ENCODE measurements around the gene TNNT2. TPM values are rescaled to one million over a fixed set of nuclear protein-coding genes. Genes with fewer than 3 reads are reported as not detected.

Gene TNNT2
- total and polyA plus RNA-seq, 2 of the 8 experiments (the other 6 are each of a cell fraction or from before 2014, with no cell fraction given): 3.1 to 21.0 TPM

DNA sequence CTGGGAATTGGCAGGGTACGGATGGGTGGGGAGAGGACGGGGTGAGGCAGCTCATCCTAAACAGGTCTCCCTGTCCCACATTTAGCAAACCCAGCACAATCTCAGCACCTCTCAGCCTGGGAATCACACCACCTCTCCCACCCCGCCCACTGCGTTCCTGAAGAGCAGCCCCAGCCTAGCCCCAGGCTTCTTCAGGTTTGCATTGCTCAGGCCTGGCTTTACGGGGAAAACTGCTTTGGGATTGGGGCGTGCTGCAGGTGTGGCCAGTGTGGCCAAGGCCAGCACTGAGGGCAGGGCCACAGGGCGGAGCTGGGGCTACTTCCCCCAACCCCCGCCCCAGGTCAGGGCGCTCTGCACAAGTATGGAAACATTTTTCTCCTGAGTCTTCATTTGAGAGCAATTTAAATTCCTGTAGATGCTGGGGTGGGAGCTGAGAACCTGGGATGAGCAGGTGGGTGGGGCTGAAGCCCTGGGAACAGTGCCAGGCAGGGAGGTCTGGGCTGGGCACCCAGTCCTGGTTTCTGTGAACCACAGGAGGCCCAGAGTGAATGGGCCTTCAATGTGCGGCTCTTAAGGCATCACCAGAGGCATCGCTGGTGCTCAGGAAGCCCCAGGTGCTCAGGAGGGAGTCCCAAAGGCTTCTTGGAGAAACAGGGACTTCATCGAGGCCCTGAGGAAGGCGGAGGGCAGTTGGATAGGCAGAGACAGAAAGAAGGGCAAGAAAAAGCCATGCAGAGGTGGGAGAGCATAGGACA is 24.1 kb downstream of the TNNT2 start (continued):
- no peak for TF ChIP-seq YY1 (IDR thresholded peaks at IDR 0.05; ENCODE audit: low read depth, low read length)
- no peak for TF ChIP-seq BCL11A (IDR thresholded peaks at IDR 0.05; ENCODE audit: low read depth in 2 of 2, low read length in 2 of 2)
- no peak for TF ChIP-seq BACH1 (IDR thresholded peaks at IDR 0.05; ENCODE audit: low read length)
- no peak for TF ChIP-seq CHD2 (IDR thresholded peaks at IDR 0.05; ENCODE audit: low read length)
- no peak for TF ChIP-seq HDAC2 (IDR thresholded peaks at IDR 0.05; ENCODE audit: borderline replicate concordance in 1 of 2, low read depth in 2 of 2, low read length in 2 of 2)
- no peak for TF ChIP-seq TCF12 (IDR thresholded peaks at IDR 0.05; ENCODE audit: low read depth, low read length)
- TF ChIP-seq CBX5 (IDR thresholded peaks at IDR 0.05; ENCODE audit: low read depth, low read length): no peak
- no peak for TF ChIP-seq FOSL1 (IDR thresholded peaks at IDR 0.05; ENCODE audit: insufficient read depth, low read depth, low read length)
- TF ChIP-seq KDM1A (IDR thresholded peaks at IDR 0.05; ENCODE audit: borderline replicate concordance, low read length): no peak
- no peak for TF ChIP-seq GTF2F1 (IDR thresholded peaks at IDR 0.05; ENCODE audit: borderline replicate concordance, low read depth, low read length)
- TF ChIP-seq TBP (IDR thresholded peaks at IDR 0.05; ENCODE audit: low read depth, low read length): no peak

Measured in H1 (cell line).